ENCODE results near the gene PRMT3.

PRMT3 gene

GRCh38 chr11:20387261-20388095 lies at the start of gene PRMT3:
Gene PRMT3 (plus strand): TSS chr11:20387716. CDS start chr11:20387747, 31 bp downstream.
- CTCF ChIA-PET, result interaction anchor here (0.6 to 1.7 kb wide), 9 partner anchors 9 to 225 kb away, joined by 3 to 6 read pairs (median 3); no protein-coding TSS in a partner anchor
- DNase-seq (ENCODE audit: extremely low spot score), result peak; percentile 97
- POLR2A ChIA-PET, result no interaction called here
- TF ChIP-seq, protein P1, sequence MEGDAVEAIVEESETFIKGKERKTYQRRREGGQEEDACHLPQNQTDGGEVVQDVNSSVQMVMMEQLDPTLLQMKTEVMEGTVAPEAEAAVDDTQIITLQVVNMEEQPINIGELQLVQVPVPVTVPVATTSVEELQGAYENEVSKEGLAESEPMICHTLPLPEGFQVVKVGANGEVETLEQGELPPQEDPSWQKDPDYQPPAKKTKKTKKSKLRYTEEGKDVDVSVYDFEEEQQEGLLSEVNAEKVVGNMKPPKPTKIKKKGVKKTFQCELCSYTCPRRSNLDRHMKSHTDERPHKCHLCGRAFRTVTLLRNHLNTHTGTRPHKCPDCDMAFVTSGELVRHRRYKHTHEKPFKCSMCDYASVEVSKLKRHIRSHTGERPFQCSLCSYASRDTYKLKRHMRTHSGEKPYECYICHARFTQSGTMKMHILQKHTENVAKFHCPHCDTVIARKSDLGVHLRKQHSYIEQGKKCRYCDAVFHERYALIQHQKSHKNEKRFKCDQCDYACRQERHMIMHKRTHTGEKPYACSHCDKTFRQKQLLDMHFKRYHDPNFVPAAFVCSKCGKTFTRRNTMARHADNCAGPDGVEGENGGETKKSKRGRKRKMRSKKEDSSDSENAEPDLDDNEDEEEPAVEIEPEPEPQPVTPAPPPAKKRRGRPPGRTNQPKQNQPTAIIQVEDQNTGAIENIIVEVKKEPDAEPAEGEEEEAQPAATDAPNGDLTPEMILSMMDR (IDR thresholded peaks at IDR 0.05; ENCODE audit: control extremely low read depth, extremely low read depth, low read depth, missing control alignments), result no peak

DNA sequence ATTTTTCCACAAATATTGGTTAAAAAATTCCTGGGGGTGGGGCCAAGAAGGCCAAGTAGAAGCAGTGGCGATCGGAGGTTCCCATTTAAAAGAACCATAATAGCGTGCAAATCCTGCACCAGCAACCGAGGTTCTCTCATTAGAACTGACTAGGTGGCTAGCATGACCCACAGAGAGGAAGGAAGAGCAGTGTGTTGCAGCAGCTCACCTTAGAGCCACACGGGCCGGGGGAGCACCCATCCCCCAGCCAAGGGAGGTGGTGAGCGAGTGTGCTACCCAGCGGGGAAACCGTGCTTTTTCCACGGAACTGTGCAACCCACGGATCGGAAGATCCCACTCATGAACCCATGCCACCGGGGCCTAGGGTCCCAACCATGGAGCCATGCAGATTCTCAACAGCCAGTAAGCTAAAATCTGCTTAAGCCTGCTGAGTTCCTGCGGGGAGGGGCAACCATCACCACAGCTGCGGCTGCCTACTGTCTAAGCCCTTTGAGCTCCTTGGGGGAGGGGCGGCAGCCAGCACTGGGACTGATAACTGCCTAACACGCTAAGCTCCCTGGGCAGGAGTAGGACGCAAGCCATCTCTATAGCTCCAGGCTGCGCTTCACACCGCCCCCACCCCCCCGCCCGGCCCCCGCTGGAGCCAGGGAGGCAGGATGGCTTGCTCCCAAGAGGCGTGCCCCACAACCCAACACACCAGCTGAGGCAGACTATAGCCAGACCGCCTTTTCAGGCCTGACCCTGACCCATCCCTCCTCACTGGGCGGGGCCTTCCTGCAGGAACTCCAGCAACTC lies 45.0 kb upstream of the PRMT3 start:
- CTCF ChIA-PET, result interaction anchor here (1.1 to 8.7 kb wide), 2 partner anchors 12 to 214 kb away, joined by 4 to 55 read pairs; no protein-coding TSS in a partner anchor
- TF ChIP-seq, protein P1 (IDR thresholded peaks at IDR 0.05; ENCODE audit: control extremely low read depth, extremely low read depth, low read depth, missing control alignments), result no peak
- DNase-seq (ENCODE audit: extremely low spot score), result no peak
- POLR2A ChIA-PET, result no interaction called here

- CTCF ChIA-PET, result interaction anchor here (1.3 to 9.1 kb wide), 6 partner anchors 9 to 224 kb away, joined by 3 to 145 read pairs (median 40); partner anchors contain the start of gene HTATIP2
- POLR2A ChIA-PET, result no interaction called here
- TF ChIP-seq, protein P1 (IDR thresholded peaks at IDR 0.05; ENCODE audit: control extremely low read depth, extremely low read depth, low read depth, missing control alignments), result no peak
- DNase-seq (ENCODE audit: extremely low spot score), result no peak
Measured at GRCh38 chr11:20351136-20351535, 36.4 kb upstream of the PRMT3 start.

DNA sequence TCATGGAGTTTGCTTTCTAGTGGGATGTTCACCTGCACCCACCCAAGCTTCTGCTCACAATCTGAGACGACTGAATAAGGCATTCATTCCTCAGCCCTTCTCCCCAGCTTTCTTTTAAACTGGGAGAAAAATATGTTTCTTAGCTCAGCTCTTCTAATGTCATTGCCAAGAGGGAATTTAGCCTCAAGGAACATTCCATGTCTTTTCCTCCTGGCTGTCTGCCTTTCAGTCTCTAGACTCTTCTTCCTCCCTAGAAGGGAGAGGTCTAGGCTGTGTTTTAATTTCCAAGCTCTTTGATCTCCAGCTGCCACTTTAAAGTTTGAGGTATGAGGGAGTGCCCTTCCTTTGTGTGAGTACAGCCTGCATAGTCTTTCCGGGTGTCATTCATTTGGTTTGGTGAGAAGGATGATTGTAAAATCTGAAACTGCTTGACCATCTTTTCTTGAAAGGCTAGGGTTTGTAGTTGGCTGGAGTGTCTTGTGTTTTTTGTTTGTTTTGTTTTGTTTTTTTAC lies 35.7 kb upstream of the PRMT3 start:
- no peak for DNase-seq (ENCODE audit: extremely low spot score)
- ChIA-PET POLR2A (no interaction called here), CTCF (interaction anchor here (1.3 to 9.1 kb wide), 7 partner anchors 9 to 234 kb away, joined by 3 to 145 read pairs (median 27); partner anchors contain the start of gene HTATIP2)
- TF ChIP-seq, protein P1 (IDR thresholded peaks at IDR 0.05; ENCODE audit: control extremely low read depth, extremely low read depth, low read depth, missing control alignments), result no peak

DNA sequence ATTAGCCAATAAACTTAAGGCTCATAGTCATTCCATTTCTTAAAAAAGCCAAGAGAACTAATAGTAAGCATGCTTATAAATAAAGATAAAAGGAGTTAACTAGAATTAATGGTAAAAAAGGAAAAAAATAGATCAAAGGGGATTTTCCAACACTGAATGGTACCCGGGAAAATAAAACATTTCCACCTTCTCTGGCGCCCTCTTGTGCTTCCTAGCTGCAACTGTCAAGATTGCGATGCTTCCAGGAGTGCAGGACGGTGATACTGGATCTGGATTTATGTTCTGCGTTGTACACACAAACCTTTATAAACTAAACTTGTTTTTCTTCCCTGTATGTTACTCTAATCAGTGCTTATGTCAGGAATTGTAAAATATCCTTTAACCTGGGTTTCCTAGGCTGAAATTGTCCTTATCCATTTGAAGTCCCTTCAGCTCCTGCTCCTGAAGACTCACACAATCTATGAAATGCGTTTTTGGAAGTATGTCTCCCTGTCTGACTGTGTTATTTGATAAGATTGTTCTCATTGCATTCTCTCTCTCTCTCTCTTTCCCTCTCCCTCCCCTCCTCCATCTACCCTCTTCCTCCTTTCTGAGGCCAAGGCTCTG lies 33.6 kb upstream of the PRMT3 start:
- CTCF ChIA-PET, result interaction anchor here (0.7 to 9.1 kb wide), 25 partner anchors 11 to 1277 kb away, joined by 3 to 145 read pairs (median 4); partner anchors contain the start of gene HTATIP2

More for the DNA sequence above, 33.6 kb upstream of the PRMT3 start:
- DNase-seq (ENCODE audit: extremely low spot score), result peak; percentile 35
- TF ChIP-seq, protein P1 (IDR thresholded peaks at IDR 0.05; ENCODE audit: control extremely low read depth, extremely low read depth, low read depth, missing control alignments), result peak; percentile 84
- POLR2A ChIA-PET, result no interaction called here

All from GM10248 (cell line).